Stomach smooth muscle (tissue), 2 donors: ENCODE results near the gene GLI1.
"Not testable (repeated sequence)": the region's sequence is repeated elsewhere in the genome, so short reads cannot be mapped to it uniquely, and the experiment has no call there.

ENCODE experiments used
- H3K27ac ChIP-seq: one replicate; pipeline ENCODE4 v1.7.0; 2013; ENCODE audit warnings: mild to moderate bottlenecking, low read length, inconsistent platforms
- H3K27me3 ChIP-seq, 2 donors: one replicate each; pipeline ENCODE4 v1.7.0; 2013; ENCODE audit warnings: low read length in 2 of 2; ENCODE audit not compliant: insufficient read depth in 2 of 2, control insufficient read depth in 1 of 2
- H3K36me3 ChIP-seq, 2 donors: one replicate each; pipeline ENCODE4 v1.7.0; 2013; ENCODE audit warnings: low read length in 2 of 2; ENCODE audit not compliant: control insufficient read depth in 2 of 2, insufficient read depth in 2 of 2
- H3K4me1 ChIP-seq: one replicate; pipeline ENCODE4 v1.7.0; 2013; ENCODE audit warnings: low read length; ENCODE audit not compliant: control insufficient read depth, insufficient read depth
- H3K4me3 ChIP-seq, 2 donors: one replicate each; pipeline ENCODE4 v1.7.0; 2013; ENCODE audit warnings: low read length in 2 of 2
- H3K9ac ChIP-seq, 2 donors: one replicate each; pipeline ENCODE4 v1.7.0; 2013; ENCODE audit warnings: low read length in 2 of 2, mild to moderate bottlenecking in 1 of 2
- H3K9me3 ChIP-seq, 2 donors: one replicate each; pipeline ENCODE4 v1.7.0; 2013; ENCODE audit warnings: low read length in 2 of 2; ENCODE audit not compliant: control insufficient read depth in 2 of 2
- donor health status: healthy.
- donor health status: Pancreatic carcinoma.

The GLI1 gene

DNA sequence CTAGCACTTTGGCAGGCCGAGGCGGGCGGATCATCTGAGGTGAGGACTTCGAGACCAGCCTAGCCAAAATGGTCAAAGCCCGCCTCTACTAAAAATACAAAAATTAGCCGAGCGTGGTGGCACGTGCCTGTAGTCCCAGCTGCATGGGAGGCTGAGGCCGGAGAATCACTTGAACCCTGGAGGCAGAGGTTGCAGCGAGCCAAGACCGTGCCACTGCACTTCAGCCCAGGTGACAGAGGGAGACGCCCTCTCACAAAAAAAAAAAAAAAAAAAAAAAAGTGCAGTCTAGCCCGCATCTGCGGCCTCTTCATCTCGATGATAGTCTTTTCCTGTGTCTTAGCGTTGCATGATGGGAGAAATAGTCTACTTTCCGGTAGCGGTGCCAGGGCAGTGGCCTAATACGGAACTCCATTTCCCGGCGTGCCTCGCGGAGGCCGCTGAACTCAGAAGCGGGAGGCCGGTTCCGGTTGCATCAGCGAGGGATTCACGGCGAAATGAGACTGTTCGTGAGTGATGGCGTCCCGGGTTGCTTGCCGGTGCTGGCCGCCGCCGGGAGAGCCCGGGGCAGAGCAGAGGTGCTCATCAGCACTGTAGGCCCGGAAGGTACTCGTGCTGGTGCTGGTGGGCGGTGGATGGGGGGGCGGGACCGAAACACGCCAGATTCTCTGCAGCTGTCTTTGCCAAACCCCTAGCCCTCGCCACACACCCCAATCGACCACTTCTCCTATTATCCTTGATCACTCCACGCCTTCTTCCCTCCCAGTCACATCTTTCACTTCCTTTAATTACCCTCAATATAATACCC is 28.2 kb downstream of the GLI1 start, which contains the start of gene MARS1:
Gene MARS1 (plus strand): TSS at position 472 of the 805 bp plus-strand sequence. CDS start 23 bp downstream, at position 495.
- H3K9ac ChIP-seq = peak within 1 kb of the TSS; percentile 85 to 97
- peak within 1 kb of the TSS; percentile 88 to 97 for H3K4me3 ChIP-seq
- H3K9me3 ChIP-seq = no peaks in the 10 kb centered on the region
- H3K36me3 ChIP-seq = peaks cover 25 to 28% of the 10 kb centered on the region in 2 donors
- H3K27ac ChIP-seq = peak within 1 kb of the TSS; percentile 69
- H3K27me3 ChIP-seq = no peaks in the 10 kb centered on the region
- peaks cover 16% of the 10 kb centered on the region for H3K4me1 ChIP-seq

DNA sequence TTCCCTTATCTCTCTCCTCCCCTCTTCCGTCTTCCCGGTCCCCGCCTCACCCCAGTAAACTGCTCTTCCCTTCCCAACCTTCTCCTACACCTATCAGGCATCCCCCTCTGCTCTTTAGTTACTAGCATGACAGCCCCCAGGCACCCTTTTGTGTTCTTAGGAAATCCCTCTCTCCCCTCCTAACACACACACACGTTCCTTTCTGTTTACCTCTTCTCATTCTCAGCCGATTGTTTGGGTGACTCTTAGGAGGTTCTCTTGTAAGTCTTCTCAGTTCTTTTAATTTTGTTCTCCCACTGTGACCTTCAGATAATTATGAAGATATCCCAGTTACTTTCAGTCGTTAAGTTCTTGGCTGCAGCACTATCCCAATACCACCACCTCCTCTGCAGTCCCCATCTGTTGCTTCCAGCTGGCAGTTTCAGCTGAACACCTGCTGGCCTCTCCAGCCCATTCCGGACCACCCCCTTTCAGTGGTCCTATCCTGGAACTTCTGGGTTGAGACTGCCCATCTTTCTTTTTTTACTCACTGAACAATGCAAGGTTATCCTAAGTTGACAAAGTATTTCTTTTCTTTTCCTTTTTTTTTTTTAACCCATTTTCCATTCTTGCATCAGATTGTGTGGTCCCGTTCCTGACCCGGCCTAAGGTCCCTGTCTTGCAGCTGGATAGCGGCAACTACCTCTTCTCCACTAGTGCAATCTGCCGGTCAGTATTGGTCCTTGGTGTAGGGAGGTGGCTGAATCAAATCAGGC is 29.0 kb downstream of the GLI1 start:
- H3K4me1 ChIP-seq = peaks cover 16% of the 10 kb centered on the region
- peaks cover 25 to 30% of the 10 kb centered on the region in 2 donors for H3K36me3 ChIP-seq
- H3K4me3 ChIP-seq = peak overlapping the region; percentile 88 to 97
- H3K9me3 ChIP-seq = no peaks in the 10 kb centered on the region
- peak overlapping the region; percentile 85 to 97 for H3K9ac ChIP-seq
- peak overlapping the region; percentile 69 for H3K27ac ChIP-seq
- no peaks in the 10 kb centered on the region for H3K27me3 ChIP-seq

DNA sequence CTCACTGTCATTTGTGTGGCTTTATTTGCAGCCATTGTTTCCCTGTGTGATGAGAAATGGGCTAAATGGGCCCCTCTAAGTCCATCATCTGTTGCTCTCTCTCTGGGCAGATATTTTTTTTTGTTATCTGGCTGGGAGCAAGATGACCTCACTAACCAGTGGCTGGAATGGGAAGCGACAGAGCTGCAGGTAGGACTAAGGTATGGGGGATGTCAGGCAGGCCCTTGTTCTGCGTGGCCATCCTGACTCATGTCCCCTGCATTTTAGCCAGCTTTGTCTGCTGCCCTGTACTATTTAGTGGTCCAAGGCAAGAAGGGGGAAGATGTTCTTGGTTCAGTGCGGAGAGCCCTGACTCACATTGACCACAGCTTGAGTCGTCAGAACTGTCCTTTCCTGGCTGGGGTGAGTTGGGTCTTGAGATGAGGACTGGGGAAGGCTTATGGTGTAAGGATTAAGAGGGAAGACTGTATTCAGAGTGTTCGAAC is 29.6 kb downstream of the GLI1 start:
- H3K9me3 ChIP-seq = no peaks in the 10 kb centered on the region
- peak overlapping the region; percentile 88 to 97 for H3K4me3 ChIP-seq
- peaks cover 25 to 30% of the 10 kb centered on the region in 2 donors for H3K36me3 ChIP-seq
- H3K27ac ChIP-seq = no peak overlapping the region
- peak overlapping the region in 1 of 2 donors; percentile 85 for H3K9ac ChIP-seq
- H3K4me1 ChIP-seq = peaks cover 16% of the 10 kb centered on the region
- H3K27me3 ChIP-seq = no peaks in the 10 kb centered on the region

DNA sequence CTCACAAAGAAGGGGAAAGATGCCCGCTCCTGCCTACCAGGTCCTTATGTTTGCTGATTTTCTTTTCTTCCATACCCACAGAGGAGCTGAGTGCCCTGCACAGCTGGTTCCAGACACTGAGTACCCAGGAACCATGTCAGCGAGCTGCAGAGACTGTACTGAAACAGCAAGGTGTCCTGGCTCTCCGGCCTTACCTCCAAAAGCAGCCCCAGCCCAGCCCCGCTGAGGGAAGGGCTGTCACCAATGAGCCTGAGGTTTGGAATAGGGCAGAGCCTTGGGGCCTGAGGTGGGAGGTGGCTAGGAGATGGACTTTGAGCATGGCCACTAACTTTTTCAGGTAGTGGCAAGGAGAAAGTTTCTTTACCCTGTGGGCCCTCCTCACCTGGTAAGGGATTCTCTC is 30.5 kb downstream of the GLI1 start:
- Histone ChIP-seq H3K27ac (no peak overlapping the region), H3K9ac (no peak overlapping the region), H3K4me3 (no peak overlapping the region), H3K27me3 (no peaks in the 10 kb centered on the region), H3K36me3 (peaks cover 25 to 30% of the 10 kb centered on the region in 2 donors), H3K4me1 (peaks cover 16% of the 10 kb centered on the region), H3K9me3 (no peaks in the 10 kb centered on the region)

DNA sequence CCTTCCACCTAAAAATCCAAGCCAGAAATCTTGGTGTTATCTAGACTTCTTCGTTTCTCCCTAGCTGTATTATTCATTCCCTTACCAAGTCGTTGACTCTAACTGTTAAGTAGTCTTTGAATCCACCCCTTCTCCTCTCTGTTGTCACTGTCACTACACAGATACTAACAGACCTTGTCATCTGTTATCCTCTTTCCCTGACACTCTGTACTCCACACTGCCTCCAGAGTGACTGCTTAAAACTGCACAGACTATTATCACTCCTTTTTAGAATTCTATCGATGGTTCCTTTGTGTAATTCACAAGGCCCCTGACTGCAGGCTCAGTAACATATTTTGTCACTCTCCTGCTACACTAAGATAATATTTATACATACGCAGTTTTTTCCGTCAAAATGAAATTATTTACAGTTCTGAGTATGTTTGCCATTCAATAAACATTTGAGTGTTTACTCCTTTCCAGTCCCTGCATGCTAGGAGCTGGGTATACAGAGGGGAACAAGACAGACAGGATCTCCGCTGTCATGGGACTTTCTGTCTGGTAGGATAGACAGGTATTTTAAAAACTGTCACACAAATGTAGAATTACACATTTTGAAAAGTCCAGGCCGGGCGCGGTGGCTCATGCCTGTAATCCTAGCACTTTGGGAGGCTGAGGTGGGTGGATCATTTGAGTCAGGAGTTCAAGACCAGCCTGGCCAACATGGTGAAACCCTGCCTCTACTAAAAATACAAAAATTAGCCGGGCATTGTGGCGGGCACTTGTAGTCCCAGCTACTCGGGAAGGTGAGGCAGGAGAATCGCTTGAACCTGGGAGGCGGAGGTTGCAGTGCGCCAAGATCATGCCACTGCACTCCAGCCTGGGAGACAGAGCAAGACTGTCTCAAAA is 32.1 kb downstream of the GLI1 start:
- H3K4me1 ChIP-seq = peaks cover 16% of the 10 kb centered on the region
- H3K27me3 ChIP-seq = no peaks in the 10 kb centered on the region
- H3K27ac ChIP-seq = no peak overlapping the region
- no peaks in the 10 kb centered on the region for H3K9me3 ChIP-seq
- no peak overlapping the region for H3K9ac ChIP-seq
- no peak overlapping the region for H3K4me3 ChIP-seq
- H3K36me3 ChIP-seq = peaks cover 28 to 32% of the 10 kb centered on the region in 2 donors

DNA sequence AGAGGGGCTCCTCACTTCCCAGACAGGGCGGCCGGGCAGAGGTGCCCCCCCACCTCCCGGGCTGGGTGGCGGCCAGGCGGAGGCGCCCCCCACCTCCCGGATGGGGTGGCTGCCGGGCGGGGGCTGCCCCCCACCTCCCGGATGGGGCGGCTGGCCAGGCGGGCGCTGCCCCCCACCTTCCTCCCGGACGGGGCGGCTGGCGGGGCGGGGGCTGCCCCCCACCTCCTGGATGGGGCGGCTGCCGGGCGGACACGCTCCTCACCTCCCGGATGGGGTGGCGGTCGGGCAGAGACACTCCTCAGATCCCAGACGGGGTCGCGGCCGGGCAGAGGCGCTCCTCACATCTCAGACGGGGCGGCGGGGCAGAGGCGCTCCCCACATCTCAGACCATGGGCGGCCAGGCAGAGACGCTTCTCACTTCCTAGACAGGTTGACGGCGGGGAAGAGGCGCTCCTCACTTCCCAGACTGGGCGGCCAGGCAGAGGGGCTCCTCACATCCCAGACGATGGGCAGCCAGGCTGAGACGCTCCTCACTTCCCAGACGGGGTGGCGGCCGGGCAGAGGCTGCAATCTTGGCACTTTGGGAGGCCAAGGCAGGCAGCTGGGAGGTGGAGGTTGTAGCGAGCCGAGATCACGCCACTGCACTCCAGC is 35.6 kb downstream of the GLI1 start:
- H3K27ac ChIP-seq, H3K9me3 ChIP-seq, H3K9ac ChIP-seq, H3K4me1 ChIP-seq, H3K27me3 ChIP-seq, H3K4me3 ChIP-seq: not testable (repeated sequence)
- H3K36me3 ChIP-seq = peaks cover 33 to 42% of the 10 kb centered on the region in 2 donors

DNA sequence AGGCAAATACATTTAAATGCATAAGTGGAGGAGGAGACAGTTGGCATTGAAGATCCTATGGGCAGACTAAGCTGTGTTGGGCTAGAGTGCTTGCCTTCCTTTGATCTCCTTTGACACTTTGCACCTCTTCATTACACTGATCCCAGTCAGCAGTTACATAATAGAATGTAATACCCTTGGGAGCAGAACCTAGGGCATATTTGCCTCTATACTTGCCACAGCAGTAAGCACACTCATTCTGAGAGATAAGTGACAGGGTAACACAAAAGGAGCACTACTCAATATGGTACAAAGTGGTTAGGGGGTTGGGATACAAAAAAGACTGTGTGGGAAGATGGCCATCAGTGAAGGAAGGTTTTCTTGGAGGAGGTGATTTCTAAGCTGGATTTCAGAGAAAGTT is 37.2 kb downstream of the GLI1 start:
- Histone ChIP-seq H3K9me3 (no peaks in the 10 kb centered on the region), H3K36me3 (peaks cover 30 to 40% of the 10 kb centered on the region in 2 donors), H3K27ac (no peak overlapping the region), H3K4me1 (no peaks in the 10 kb centered on the region), H3K9ac (no peak overlapping the region), H3K27me3 (no peaks in the 10 kb centered on the region), H3K4me3 (no peak overlapping the region)

DNA sequence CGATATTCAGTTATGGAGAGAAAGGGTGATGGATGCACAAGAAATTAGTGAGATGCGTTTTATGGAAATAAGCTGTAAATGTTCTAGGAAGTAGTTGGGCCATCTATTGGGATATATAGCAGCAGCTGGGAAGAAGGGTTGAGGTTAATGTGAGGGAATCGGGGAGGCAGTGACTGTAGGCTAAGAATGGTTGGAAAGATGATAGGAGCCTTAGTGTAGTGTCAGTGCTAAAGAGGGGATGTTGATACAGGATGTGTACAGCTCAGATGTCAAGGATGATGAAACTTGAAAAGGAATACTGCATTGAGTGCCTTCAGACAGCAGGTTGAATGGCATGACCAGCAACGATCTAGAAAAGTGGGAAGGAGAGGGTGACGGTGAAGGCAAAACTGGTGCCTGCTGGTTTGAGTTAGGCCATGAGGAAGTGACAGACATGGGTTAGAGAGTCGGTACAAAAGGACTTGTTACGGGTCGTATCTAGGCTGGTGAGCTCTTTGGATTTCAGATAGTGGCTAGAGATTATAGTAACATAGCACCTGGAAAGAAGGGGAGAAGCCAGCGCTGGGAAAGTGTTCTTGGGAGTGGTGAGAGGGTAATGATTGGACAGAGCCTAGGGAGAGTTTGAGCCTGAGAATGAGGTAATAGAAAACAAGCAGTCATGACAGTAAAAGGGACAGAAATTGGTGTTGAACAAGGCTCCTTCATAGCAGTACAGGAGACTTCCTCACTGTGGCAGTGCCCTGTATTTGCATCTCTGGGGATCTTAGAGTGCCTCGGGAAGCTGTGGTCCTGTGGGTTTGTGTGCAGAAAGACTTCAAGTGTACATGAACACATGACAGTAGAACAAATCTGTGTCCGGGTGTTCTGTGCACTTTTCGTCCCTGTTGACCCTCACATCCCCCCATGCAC is 37.9 kb downstream of the GLI1 start:
- H3K27me3 ChIP-seq = no peaks in the 10 kb centered on the region
- H3K36me3 ChIP-seq = peaks cover 35 to 41% of the 10 kb centered on the region in 2 donors
- H3K9me3 ChIP-seq = no peaks in the 10 kb centered on the region
- no peak overlapping the region for H3K9ac ChIP-seq
- no peak overlapping the region for H3K27ac ChIP-seq
- no peaks in the 10 kb centered on the region for H3K4me1 ChIP-seq
- H3K4me3 ChIP-seq = no peak overlapping the region

DNA sequence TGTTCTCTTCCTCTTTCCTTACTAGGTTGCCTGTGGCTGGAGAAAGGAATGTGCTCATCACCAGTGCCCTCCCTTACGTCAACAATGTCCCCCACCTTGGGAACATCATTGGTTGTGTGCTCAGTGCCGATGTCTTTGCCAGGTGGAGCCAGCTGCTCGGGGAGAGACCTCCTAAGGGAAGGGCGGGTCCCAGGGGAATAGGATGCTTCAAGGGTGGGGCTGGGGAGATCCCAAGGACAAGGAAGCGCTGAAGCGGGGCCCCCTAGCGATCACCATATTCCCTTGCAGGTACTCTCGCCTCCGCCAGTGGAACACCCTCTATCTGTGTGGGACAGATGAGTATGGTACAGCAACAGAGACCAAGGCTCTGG is 38.5 kb downstream of the GLI1 start:
- Histone ChIP-seq H3K4me3 (no peak overlapping the region), H3K36me3 (peaks cover 35% of the 10 kb centered on the region in 2 donors), H3K9me3 (no peaks in the 10 kb centered on the region), H3K27me3 (no peaks in the 10 kb centered on the region), H3K9ac (no peak overlapping the region), H3K27ac (no peak overlapping the region), H3K4me1 (no peaks in the 10 kb centered on the region)
